Activated naive CD4-positive, alpha-beta T cell (primary cell): ENCODE results near the gene ADCY1.

Experiments used
- DNase-seq, 4 experiments: peaks; one replicate each; lab custom pipeline; 2025; lab: John Stamatoyannopoulos, UW

The ADCY1 gene

GRCh38 chr7:45650404-45651394, 76.5 kb downstream of the ADCY1 start:
- no peak for DNase-seq

GRCh38 chr7:45651540-45651939, 77.4 kb downstream of the ADCY1 start:
- no peak for DNase-seq

DNA sequence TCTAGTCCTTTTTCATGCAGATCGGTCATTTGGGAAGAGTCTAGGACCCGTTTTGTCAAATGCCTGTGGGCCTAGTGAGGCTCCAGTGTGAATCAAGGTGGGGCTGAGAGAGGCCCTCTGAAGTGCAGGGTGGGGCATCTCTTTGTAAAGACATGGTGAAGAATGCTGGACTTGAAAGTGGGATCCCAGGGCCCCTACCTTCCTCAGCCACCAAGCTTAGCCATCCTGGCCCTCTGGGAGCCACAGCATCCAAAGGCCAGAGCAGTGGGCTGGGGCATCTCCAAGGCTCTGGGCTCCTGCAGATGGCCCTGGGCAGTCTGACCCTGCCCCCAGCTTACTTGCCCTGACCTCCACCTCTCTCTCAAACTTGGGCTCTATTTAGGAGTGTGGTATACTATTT, 78.5 kb downstream of the ADCY1 start:
- DNase-seq, result no peak

- no peak for DNase-seq
Measured at GRCh38 chr7:45653209-45653907, 79.2 kb downstream of the ADCY1 start.

GRCh38 chr7:45654341-45654740, 80.2 kb downstream of the ADCY1 start:
- no peak for DNase-seq

- no peak for DNase-seq
Measured at GRCh38 chr7:45655539-45655938, 81.4 kb downstream of the ADCY1 start.

DNA sequence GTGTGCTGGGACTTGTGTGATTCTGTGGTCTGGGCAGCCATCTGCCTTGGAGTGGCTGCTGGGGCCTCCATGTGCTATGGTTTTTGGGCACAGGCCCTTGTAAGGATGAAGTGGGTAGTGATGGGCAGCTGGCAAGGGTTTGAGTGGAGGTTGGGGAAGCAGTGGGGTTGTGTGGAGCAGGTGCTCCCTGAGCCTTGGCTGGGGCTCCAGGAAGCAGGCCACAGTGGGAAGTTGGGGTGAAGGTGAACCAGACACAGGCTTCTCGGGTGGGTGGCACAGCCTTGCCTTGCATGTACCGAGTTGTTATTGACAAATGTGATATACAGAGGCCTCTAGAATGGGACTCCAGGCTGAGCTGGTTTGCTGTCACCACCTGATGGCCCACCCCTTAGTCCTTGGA, 82.3 kb downstream of the ADCY1 start:
- no peak for DNase-seq

- DNase-seq, result no peak
Measured at GRCh38 chr7:45657136-45657889, 83.1 kb downstream of the ADCY1 start.

DNA sequence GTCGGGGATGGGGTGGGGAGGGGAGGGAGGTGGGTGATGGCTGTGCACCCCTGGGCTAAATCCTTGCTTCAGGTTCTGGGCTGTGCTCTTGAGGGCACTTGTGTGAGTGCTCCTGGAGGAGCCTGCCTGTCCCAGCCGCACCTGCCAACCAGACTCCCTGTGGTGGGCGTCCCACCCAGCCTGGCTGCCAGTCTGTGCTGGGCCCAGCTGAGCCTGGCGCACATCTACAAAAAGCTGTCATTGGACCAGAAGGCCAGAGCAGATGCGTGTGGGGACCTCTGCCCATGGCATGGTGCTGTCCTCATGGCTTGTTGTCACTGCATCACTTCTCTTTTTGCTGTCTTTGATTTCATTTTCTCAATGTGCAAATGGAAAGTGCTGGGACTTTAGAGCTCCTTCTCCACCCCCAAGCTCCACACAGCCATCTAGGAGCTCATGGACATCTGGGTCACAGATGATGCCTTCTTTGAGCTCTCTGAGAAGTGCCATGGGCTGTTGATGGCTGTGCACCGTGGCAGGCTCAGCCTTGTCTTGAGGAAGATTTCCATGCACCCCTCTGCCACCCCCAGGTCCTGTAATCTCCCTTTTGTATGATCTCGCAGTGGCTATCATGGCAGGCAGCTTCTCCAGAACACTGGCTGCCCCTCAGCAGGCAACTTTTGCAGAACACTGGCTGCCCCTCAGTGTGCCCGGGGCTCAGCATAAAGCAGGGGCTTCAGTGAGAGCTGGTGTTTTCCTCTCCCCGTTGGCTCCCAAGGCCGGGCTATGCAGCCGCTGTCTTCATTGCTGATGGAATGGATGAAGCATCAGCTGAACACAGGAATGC, 83.9 kb downstream of the ADCY1 start:
- DNase-seq, result no peak

- DNase-seq, result no peak
Measured at GRCh38 chr7:45658716-45659495, 84.7 kb downstream of the ADCY1 start.

DNA sequence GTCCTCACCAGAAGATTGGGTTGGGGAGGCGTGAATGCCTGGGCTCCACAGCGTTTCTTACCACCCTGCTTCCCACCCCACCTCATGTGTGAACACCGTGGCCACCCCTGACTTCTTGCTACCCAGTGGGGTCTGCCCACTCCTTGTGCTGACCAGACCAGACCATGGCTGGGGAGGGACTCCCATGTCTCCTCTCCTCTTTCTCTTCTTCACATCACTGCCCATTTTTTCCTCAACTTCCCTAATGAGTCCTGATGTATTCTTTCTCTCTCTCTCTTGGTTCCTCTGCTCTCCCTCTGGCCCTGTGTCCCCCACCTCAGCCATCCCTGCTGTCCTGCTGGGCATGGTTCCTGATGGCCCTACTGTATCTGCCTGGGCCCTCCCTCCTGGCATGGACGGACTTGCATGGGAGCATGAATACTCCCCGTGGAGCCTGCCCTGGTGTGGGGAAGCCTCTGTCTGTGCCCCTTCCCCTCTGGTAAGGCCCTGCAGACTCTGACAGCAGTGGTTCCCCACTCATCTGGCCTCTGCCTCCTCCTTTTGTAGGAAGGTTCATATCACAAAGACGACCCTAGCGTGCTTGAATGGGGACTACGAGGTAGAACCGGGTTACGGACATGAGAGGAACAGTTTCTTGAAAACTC, 85.5 kb downstream of the ADCY1 start:
- DNase-seq, result no peak

DNA sequence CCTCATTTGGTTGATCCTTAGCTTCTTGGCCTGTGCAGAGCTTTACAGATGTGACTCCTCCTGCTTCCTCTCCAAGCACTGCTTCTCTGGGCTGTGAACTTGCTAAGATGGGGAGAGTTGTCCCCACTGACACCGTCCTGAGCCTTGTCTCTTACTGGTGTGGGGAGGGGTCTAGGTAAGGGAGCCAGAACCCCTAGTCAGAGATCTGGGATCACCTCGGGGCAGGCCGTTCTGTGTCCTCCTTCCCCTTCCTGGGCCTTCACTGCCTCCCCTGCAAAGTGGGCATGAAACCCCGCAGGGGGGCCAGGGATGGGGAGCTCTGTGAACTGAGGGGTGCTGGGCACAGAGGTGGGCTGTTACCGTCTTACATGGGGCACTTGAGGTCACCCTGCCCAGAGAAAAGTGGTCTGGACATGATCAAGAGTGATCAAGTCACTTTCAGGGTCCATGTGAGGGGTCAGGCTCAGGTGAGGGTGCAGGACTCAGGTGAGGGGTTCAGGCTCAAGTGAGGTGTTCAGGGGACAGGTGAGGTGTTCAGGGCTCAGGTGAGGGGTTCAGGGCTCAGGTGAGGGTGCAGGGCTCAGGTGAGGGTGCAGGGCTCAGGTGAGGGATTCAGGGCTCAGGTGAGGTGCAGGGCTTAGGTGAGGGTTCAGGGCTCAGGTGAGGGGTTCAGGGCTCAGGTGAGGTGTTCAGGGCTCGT, 86.2 kb downstream of the ADCY1 start:
- DNase-seq, result no peak

DNA sequence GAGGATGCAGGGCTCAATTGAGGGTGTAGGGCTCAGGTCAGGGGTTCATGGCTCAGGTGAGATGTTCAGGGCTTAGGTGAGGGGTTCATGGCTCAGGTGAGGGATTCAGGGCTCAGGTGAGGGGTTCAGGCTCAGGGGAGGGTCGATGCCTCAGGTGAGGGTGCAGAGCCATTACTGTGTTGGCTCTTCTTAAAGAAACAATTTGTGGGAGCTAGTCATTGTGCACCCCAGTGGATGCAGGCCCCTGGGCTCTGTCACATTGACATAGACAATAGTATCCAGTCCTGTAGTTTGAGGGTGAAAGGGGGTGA, 86.7 kb downstream of the ADCY1 start:
- no peak for DNase-seq

DNA sequence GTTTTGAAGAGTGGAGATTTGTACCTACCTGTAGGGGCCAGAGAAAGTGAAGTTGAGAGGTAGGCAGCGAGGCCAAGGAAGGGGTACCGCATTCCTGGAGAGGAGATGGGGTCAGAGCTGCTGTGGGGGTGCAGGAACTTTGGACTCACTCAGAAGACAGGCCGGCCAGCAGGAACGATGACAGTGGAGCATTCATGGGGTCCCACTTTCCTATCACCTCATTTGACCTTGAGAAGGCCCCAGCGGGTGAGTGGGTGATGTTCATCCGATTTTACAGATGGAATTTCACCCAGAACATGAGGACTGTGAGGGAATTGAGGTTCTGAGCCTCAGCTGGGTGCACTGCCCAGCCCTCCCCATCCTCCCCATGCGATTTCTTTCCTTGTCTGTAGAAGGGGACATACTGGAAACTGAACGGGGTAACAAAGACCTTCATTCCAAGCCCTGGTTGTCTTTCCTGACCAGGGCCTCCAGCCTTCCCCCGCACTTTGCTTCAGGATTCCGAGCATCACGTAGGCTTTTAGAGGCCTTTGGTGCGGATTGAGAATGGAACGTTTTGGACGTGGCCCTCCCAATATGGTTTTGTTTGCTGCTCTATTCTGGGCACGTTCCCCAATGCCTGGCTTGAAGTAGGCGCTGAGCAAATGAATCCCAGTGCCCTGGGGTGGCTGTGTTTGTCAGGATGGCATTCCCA, 87.3 kb downstream of the ADCY1 start:
- DNase-seq, result no peak

DNA sequence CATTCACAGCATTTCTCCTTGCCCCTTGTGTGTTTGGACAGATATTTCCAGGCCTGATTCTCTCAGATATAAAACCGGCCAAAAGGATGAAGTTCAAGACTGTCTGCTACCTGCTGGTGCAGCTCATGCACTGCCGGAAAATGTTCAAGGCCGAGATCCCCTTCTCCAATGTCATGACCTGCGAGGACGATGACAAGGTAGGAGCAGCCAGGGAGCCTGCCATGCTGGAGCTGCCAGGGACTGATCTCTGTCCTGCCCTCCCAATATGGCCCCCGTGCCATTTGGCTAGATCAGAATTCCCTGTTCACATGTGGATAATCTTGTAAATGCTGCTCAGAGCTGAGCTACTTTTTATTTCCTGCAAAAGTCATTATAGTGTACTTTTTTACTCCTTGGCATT, 87.8 kb downstream of the ADCY1 start:
- DNase-seq, result no peak

DNA sequence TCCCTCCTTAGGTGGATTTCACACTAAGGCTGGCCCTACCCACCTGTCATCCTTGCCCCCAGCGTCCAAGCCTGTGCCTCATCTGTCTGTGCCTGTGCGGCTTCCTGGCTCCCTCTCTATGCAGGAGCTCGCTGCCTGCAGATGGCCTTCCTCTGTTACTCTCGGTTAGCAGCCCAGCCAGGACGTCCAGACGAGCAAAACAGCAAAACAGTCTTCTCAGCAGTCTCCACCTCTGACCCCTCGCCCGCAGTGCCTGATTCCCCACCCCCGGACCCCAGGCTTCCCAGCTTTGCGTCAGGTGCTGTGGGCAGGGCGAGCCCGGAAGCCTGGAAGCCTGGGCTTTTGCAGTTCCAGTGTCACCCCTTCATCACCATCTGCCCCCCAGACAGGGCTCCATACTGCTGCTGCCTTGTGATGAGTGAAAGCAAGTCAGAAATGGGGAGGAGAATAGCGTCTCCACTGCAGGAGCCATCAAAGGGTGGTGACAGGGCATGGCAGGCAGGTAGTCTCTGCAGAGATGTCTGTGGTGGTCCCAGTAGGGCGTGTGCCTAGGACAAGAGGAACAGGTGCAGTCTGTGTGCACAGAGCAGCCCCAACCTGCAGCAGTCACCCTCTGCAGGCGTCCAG, 88.5 kb downstream of the ADCY1 start:
- DNase-seq, result no peak

- no peak for DNase-seq
Measured at GRCh38 chr7:45663167-45663921, 89.2 kb downstream of the ADCY1 start.
